Erythroblast (primary cell): ENCODE measurements around the gene IFT80.

ENCODE experiments used
- GATA1 ChIP-seq: IDR thresholded peaks from 2 replicates; pipeline ENCODE4 v1.6.1; 2011; ENCODE audit warnings: low read depth, mild to moderate bottlenecking, control low read depth, low read length, moderate library complexity
- POLR2A ChIP-seq: IDR thresholded peaks from 2 replicates; pipeline ENCODE4 v1.6.1; 2011; ENCODE audit warnings: mild to moderate bottlenecking, low read length

- TF ChIP-seq POLR2A (no peak), GATA1 (no peak)
Measured at GRCh38 chr3:160412477-160412876, 13.5 kb upstream of the IFT80 start.
